Skeletal muscle tissue (tissue), 4 donors: ENCODE data around the gene TMEM86A. TPM values are rescaled to one million over a fixed set of nuclear protein-coding genes. Genes with fewer than 3 reads are reported as not detected.

Source experiments
- H3K27ac ChIP-seq: one replicate; pipeline ENCODE4 v1.7.0; 2013; ENCODE audit warnings: mild to moderate bottlenecking, low read depth, low read length, inconsistent platforms
- H3K27me3 ChIP-seq, 3 donors: one replicate each; pipeline ENCODE4 v1.7.0; 2013; ENCODE audit warnings: low read length in 3 of 3; ENCODE audit not compliant: control insufficient read depth in 3 of 3, insufficient read depth in 3 of 3
- H3K36me3 ChIP-seq, 3 donors: one replicate each; pipeline ENCODE4 v1.7.0; 2013; ENCODE audit warnings: low read length in 3 of 3; ENCODE audit not compliant: control insufficient read depth in 3 of 3, insufficient read depth in 3 of 3
- H3K4me1 ChIP-seq, 3 donors: one replicate each; pipeline ENCODE4 v1.7.0; 2013; ENCODE audit warnings: low read length in 3 of 3, mild to moderate bottlenecking in 3 of 3; ENCODE audit not compliant: control insufficient read depth in 3 of 3, insufficient read depth in 3 of 3
- H3K4me3 ChIP-seq, 3 donors: one replicate each; pipeline ENCODE4 v1.7.0; 2013; ENCODE audit warnings: low read length in 3 of 3
- H3K9ac ChIP-seq, 3 donors: one replicate each; pipeline ENCODE4 v1.7.0; 2013; ENCODE audit warnings: low read length in 3 of 3, mild to moderate bottlenecking in 3 of 3, moderate library complexity in 2 of 3, low read depth in 1 of 3
- H3K9me3 ChIP-seq, 3 donors: one replicate each; pipeline ENCODE4 v1.7.0; 2013; ENCODE audit warnings: low read length in 3 of 3; ENCODE audit not compliant: control insufficient read depth in 3 of 3
- total RNA-seq: library from RNA; depleted of rRNA; stranded (reverse); fragments of >200 nt; gene quantifications from one replicate; pipeline ENCODE4 v1.2.3, GENCODE V29; 2014
- donor health status: Osteomylitis.

The TMEM86A gene
- total RNA-seq, 1 donor from 2014 or later = 3.1 TPM

DNA sequence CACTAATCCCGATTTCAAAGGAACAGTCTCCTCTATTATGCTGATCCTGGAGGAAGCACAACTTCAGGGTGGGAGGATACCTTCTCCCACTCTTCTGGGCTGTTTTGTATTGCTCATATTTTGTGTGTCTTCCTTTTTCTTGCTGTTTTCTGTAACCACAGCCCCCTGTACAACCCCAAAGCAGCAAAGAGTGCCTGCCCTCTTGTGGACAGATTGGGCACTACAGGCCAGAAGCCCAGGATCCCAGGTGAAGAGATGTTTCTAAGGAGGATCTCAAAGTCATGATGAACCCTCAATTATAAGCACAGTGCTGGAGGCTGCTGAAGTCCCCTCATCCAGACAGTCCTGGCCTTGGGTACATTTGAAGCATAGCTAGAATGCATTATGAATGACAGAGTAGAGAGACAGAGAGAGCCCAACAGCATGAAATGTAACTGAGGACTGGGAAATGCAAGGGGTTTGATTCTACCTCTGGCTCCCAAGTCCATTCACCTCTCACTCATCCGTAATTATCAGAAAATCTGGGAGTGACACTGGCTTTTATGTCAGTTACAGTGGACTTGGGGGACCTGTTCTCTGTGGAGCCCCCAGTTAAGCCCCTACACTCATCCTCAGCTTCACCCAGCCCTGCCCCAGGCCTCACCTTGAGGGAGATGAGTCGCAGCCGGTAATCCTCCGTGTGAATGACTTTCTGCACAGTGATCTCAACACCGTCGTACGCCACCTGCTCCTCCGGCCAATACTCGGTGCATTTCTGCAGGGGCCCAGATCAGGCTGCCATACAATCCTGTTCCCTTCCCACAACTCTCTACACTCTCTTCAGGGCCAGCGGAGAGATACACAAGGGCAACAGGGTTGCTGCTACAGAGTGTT lies 33.6 kb downstream of the TMEM86A start:
- H3K27ac ChIP-seq = no peak overlapping the region
- H3K27me3 ChIP-seq = peaks cover 0 to 3% (median 0%) of the 10 kb centered on the region in 3 donors
- H3K4me1 ChIP-seq = peaks cover 0 to 7% (median 0%) of the 10 kb centered on the region in 3 donors
- H3K36me3 ChIP-seq = no peaks in the 10 kb centered on the region
- H3K4me3 ChIP-seq = no peak overlapping the region
- no peaks in the 10 kb centered on the region for H3K9me3 ChIP-seq
- H3K9ac ChIP-seq = no peak overlapping the region

DNA sequence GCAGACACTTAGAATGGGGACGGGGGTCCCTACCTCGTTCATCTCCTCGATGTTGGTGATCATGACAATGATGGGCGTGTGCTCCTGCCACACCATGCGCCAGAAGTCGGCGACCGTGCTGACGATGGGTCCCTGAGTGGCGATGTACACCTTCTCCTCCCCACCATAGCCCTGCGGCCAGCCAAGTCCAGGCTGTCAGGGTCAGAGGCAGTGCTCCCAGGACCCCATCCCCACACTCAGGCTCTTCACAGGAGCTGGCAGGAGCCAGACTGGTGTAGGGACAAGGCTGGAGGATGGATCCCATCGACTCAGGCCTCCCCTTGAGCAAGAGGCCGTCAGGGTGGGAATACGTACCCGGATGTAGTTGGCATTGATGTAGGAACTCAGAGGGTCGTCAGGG lies 34.6 kb downstream of the TMEM86A start:
- Histone ChIP-seq H3K27ac (no peak overlapping the region), H3K36me3 (no peaks in the 10 kb centered on the region), H3K4me1 (no peaks in the 10 kb centered on the region), H3K9me3 (no peaks in the 10 kb centered on the region), H3K27me3 (peaks cover 0 to 3% (median 0%) of the 10 kb centered on the region in 3 donors), H3K4me3 (no peak overlapping the region), H3K9ac (no peak overlapping the region)

- H3K4me3 ChIP-seq = no peak overlapping the region
- peaks cover 0 to 3% (median 0%) of the 10 kb centered on the region in 3 donors for H3K27me3 ChIP-seq
- no peak overlapping the region for H3K9ac ChIP-seq
- no peaks in the 10 kb centered on the region for H3K9me3 ChIP-seq
- H3K36me3 ChIP-seq = no peaks in the 10 kb centered on the region
- no peak overlapping the region for H3K27ac ChIP-seq
- no peaks in the 10 kb centered on the region for H3K4me1 ChIP-seq
Observed at GRCh38 chr11:18736590-18737148, 38.1 kb downstream of the TMEM86A start.

GRCh38 chr11:18737642-18738041 lies 39.1 kb downstream of the TMEM86A start:
- no peak overlapping the region for H3K4me3 ChIP-seq
- no peaks in the 10 kb centered on the region for H3K4me1 ChIP-seq
- no peaks in the 10 kb centered on the region for H3K36me3 ChIP-seq
- H3K9me3 ChIP-seq = no peaks in the 10 kb centered on the region
- peaks cover 0 to 3% (median 0%) of the 10 kb centered on the region in 3 donors for H3K27me3 ChIP-seq
- no peak overlapping the region for H3K27ac ChIP-seq
- no peak overlapping the region for H3K9ac ChIP-seq

- no peaks in the 10 kb centered on the region for H3K9me3 ChIP-seq
- H3K27ac ChIP-seq = no peak overlapping the region
- H3K4me3 ChIP-seq = no peak overlapping the region
- H3K9ac ChIP-seq = no peak overlapping the region
- H3K36me3 ChIP-seq = no peaks in the 10 kb centered on the region
- peaks cover 0 to 3% (median 0%) of the 10 kb centered on the region in 3 donors for H3K27me3 ChIP-seq
- H3K4me1 ChIP-seq = no peaks in the 10 kb centered on the region
Observed at GRCh38 chr11:18739685-18740084, 41.1 kb downstream of the TMEM86A start.

DNA sequence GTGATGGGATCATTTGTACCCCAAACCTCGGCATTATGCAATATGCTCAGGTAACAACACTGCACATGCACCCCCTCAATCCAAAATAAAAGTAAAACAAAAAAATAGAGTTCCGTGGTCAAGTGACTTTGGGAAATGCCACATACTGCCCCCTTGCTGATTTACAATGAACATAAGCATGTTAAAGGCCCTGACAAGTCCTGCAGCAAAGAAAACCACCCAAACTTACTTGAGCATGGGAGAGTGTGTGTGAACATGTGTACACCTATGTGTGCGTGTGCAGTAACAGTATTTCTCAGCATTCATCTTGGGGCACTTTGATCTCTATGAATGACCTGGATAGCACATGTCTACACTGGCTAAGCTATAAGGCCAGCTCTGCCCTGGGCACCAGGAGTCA lies 43.2 kb downstream of the TMEM86A start:
- no peak overlapping the region for H3K9ac ChIP-seq
- no peaks in the 10 kb centered on the region for H3K9me3 ChIP-seq
- H3K27me3 ChIP-seq = no peaks in the 10 kb centered on the region
- H3K36me3 ChIP-seq = no peaks in the 10 kb centered on the region
- H3K4me1 ChIP-seq = no peaks in the 10 kb centered on the region
- no peak overlapping the region for H3K27ac ChIP-seq
- no peak overlapping the region for H3K4me3 ChIP-seq

GRCh38 chr11:18743365-18743764 lies 44.8 kb downstream of the TMEM86A start:
- no peaks in the 10 kb centered on the region for H3K9me3 ChIP-seq
- H3K27me3 ChIP-seq = no peaks in the 10 kb centered on the region
- H3K9ac ChIP-seq = no peak overlapping the region
- no peak overlapping the region for H3K27ac ChIP-seq
- no peaks in the 10 kb centered on the region for H3K4me1 ChIP-seq
- H3K4me3 ChIP-seq = no peak overlapping the region
- no peaks in the 10 kb centered on the region for H3K36me3 ChIP-seq

- no peaks in the 10 kb centered on the region for H3K27me3 ChIP-seq
- H3K9me3 ChIP-seq = no peaks in the 10 kb centered on the region
- no peak overlapping the region for H3K9ac ChIP-seq
- no peak overlapping the region for H3K27ac ChIP-seq
- H3K4me1 ChIP-seq = no peaks in the 10 kb centered on the region
- H3K36me3 ChIP-seq = no peaks in the 10 kb centered on the region
- no peak overlapping the region for H3K4me3 ChIP-seq
Observed at GRCh38 chr11:18743900-18744514, 45.4 kb downstream of the TMEM86A start.

- H3K4me3 ChIP-seq = no peak overlapping the region
- H3K36me3 ChIP-seq = no peaks in the 10 kb centered on the region
- H3K27me3 ChIP-seq = peaks cover 0 to 1% (median 0%) of the 10 kb centered on the region in 3 donors
- H3K27ac ChIP-seq = no peak overlapping the region
- no peaks in the 10 kb centered on the region for H3K4me1 ChIP-seq
- H3K9me3 ChIP-seq = no peaks in the 10 kb centered on the region
- no peak overlapping the region for H3K9ac ChIP-seq
Observed at GRCh38 chr11:18745251-18745650, 46.7 kb downstream of the TMEM86A start.
